Kidney epithelial cell (primary cell): ENCODE measurements around the gene PHRF1. TPM values are rescaled to one million over a fixed set of nuclear protein-coding genes. Genes with fewer than 3 reads are reported as not detected.

Experiments used
- DNase-seq: peaks from one replicate; pipeline ENCODE4 v3.0.0-alpha.2; 2010; ENCODE audit warnings: low read depth
- H3K27me3 ChIP-seq: 2 replicates; pipeline ENCODE4 v1.6.0; 2011; ENCODE audit warnings: low read length; ENCODE audit not compliant: control insufficient read depth, insufficient read depth
- H3K36me3 ChIP-seq: 2 replicates; pipeline ENCODE4 v1.5.1; 2011; ENCODE audit warnings: low read length; ENCODE audit not compliant: control insufficient read depth, insufficient read depth
- H3K4me3 ChIP-seq: 2 replicates; pipeline ENCODE4 v1.5.1; 2011; ENCODE audit warnings: low read depth, mild to moderate bottlenecking, control low read depth, low read length
- CTCF ChIP-seq: IDR thresholded peaks from 2 replicates; pipeline ENCODE4 v1.5.1; 2011; ENCODE audit warnings: mild to moderate bottlenecking, moderate library complexity, low read length, control low read depth, inconsistent platforms; ENCODE audit not compliant: insufficient read depth, poor library complexity, severe bottlenecking
- total RNA-seq: library from RNA; depleted of rRNA; stranded (reverse); fragments of >200 nt; gene quantifications from 2 replicates; pipeline ENCODE4 v1.2.3, GENCODE V29; 2015

Gene PHRF1
- total RNA-seq, 1 donor from 2014 or later = 33.0 TPM

- no peaks in the 10 kb centered on the region for H3K36me3 ChIP-seq
- TF ChIP-seq CTCF = no peak
- no peak overlapping the region for H3K4me3 ChIP-seq
- DNase-seq = no peak
- no peaks in the 10 kb centered on the region for H3K27me3 ChIP-seq
Measured at GRCh38 chr11:538431-539051, 37.7 kb upstream of the PHRF1 start.

GRCh38 chr11:539971-540481 lies 36.2 kb upstream of the PHRF1 start:
- Histone ChIP-seq H3K36me3 (no peaks in the 10 kb centered on the region), H3K4me3 (no peak overlapping the region), H3K27me3 (no peaks in the 10 kb centered on the region)
- no peak for TF ChIP-seq CTCF
- DNase-seq = no peak

- H3K27me3 ChIP-seq = no peaks in the 10 kb centered on the region
- no peak for TF ChIP-seq CTCF
- DNase-seq = no peak
- H3K36me3 ChIP-seq = no peaks in the 10 kb centered on the region
- H3K4me3 ChIP-seq = no peak overlapping the region
Measured at GRCh38 chr11:540583-541432, 35.5 kb upstream of the PHRF1 start.

GRCh38 chr11:541433-541885 lies 34.8 kb upstream of the PHRF1 start:
- H3K27me3 ChIP-seq = no peaks in the 10 kb centered on the region
- DNase-seq = no peak
- H3K4me3 ChIP-seq = no peak overlapping the region
- no peaks in the 10 kb centered on the region for H3K36me3 ChIP-seq
- TF ChIP-seq CTCF = no peak

GRCh38 chr11:544817-545166 lies 31.5 kb upstream of the PHRF1 start:
- no peak overlapping the region for H3K4me3 ChIP-seq
- DNase-seq = no peak
- H3K27me3 ChIP-seq = no peaks in the 10 kb centered on the region
- no peak for TF ChIP-seq CTCF
- no peaks in the 10 kb centered on the region for H3K36me3 ChIP-seq
